ENCODE measurements around the gene CRACDL.

Gene CRACDL

DNA sequence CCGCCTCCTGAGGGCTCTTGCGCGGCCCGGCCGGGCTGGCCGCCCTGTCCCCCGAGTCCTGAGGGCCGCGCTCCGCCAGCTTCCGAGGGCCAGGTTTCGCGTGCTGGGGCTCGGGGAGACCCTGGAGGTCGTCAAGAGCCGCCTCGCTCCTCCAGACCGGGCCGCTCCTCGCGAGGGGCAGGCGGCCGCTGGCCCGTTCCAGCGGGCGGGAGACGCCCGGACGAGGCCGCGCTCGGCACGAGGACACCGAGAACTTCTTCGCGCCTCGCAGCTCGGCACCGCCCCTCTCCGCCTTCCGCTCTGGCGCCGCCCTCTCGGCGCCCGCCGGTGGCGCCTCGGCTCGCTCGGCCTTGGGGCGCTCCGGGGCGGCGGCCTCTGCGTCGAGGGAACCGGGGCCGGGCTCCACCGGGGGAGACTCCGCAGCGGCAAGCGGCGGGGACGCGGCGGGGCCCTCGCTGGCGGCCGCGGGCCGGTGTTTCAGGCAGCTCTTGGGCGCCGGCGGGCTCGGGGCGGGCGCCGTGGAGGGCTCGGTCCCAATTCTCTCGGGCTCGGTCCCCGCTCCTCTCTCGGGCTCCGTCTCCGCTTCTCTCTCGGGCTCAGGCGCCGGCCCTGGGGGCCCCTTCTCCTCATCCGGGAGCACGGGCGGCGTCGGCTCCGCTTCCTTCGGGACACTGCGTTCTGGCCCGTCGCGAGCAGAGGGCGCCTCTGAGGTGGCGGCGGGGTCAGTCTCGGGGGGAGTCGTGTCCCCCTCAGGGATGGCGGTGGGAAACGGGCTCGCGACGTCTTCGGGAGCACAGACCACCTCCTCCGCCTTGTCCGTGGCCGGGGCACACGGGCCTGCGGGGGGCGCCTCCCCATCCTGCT, 113.5 kb downstream of the CRACDL start:
- DNase-seq (ENCODE audit: low read depth), result no peak
- in situ Hi-C loops (cut with HindIII; ENCODE audit: low sequenced_read_pairs), result no loop called here
- TF ChIP-seq, protein P1, sequence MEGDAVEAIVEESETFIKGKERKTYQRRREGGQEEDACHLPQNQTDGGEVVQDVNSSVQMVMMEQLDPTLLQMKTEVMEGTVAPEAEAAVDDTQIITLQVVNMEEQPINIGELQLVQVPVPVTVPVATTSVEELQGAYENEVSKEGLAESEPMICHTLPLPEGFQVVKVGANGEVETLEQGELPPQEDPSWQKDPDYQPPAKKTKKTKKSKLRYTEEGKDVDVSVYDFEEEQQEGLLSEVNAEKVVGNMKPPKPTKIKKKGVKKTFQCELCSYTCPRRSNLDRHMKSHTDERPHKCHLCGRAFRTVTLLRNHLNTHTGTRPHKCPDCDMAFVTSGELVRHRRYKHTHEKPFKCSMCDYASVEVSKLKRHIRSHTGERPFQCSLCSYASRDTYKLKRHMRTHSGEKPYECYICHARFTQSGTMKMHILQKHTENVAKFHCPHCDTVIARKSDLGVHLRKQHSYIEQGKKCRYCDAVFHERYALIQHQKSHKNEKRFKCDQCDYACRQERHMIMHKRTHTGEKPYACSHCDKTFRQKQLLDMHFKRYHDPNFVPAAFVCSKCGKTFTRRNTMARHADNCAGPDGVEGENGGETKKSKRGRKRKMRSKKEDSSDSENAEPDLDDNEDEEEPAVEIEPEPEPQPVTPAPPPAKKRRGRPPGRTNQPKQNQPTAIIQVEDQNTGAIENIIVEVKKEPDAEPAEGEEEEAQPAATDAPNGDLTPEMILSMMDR (IDR thresholded peaks at IDR 0.05; ENCODE audit: low read depth, low read length, missing control alignments), result peak; percentile 35
- peak overlapping the region; percentile 21 for H3K4me3 ChIP-seq (ENCODE audit: low read depth, low read length)

DNA sequence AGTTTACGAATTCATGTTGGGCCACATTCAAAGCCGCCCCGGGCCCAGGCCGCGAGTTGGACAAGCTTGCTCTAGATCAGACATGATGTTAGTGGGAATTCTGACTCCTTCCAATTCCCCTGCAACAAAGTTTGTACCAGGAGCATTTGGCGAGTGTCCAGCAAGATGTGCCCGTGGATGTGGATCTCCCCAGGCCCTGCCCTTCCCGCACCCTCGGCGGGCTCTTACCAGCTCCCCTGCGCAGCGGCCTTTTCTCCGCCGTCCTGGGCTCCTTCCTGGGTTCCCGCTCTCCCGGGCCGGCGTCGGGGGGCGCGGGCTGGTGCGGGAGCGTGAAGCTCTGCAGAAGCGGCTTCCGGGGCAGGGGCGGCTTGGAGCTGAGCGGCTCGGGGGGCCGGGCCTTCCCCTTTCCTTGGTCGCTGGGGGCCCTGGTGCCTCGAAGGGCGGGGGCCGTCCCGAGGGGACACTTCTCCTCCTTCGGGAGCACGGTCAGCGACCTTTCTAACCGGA, 114.3 kb downstream of the CRACDL start:
- TF ChIP-seq, protein P1 (IDR thresholded peaks at IDR 0.05; ENCODE audit: low read depth, low read length, missing control alignments), result no peak
- in situ Hi-C loops (cut with HindIII; ENCODE audit: low sequenced_read_pairs), result no loop called here
- DNase-seq (ENCODE audit: low read depth), result no peak
- H3K4me3 ChIP-seq (ENCODE audit: low read depth, low read length), result no peak overlapping the region

DNA sequence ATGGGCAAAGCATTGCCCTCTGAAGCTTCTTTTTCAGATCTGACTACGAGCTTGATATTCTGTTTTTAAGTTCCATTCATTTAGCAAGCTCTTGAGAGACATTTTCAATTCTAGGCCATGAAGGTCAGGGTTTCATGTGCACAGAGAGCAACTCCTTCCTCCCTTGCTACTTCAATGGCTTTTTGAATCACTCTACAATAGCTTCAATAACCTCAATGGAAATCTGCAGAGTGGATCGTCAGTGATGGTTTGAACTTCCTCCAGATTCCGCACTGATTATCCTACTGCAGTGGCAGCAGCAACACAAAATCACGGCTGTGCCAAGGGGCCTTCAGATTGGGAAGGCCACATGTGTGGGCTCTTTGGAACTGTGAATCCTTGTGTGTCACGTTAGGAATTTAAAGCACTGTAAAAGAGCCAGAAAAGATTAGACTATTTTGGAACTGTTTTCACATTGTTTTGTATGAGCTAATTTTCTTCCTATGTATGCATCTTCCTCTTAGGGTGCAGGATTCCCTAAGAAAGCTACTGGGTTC, 116.7 kb downstream of the CRACDL start:
- no peak overlapping the region for H3K4me3 ChIP-seq (ENCODE audit: low read depth, low read length)
- in situ Hi-C loops (cut with HindIII; ENCODE audit: low sequenced_read_pairs), result no loop called here
- no peak for DNase-seq (ENCODE audit: low read depth)
- TF ChIP-seq, protein P1 (IDR thresholded peaks at IDR 0.05; ENCODE audit: low read depth, low read length, missing control alignments), result no peak

DNA sequence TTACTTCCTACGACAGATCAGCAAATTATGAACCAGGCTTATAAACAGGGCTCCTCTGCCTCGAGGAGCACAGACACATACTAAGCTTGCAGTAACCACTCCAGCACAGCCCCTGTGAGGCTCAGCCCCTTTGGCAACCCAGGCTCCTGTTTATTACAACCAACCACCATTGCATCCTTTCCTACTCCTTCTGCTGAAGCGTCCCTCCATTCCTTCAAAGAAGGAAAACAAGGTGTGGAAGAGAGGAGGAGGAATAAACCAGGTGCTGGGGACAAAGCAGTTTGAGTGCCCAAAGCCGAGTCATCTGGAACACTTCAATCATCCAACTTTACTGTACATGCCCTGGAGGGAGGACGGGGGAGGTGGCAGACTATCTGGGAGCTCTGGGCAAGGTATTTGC, 117.9 kb downstream of the CRACDL start:
- DNase-seq (ENCODE audit: low read depth), result no peak
- H3K4me3 ChIP-seq (ENCODE audit: low read depth, low read length), result no peak overlapping the region
- in situ Hi-C loops (cut with HindIII; ENCODE audit: low sequenced_read_pairs), result no loop called here
- TF ChIP-seq, protein P1 (IDR thresholded peaks at IDR 0.05; ENCODE audit: low read depth, low read length, missing control alignments), result no peak

DNA sequence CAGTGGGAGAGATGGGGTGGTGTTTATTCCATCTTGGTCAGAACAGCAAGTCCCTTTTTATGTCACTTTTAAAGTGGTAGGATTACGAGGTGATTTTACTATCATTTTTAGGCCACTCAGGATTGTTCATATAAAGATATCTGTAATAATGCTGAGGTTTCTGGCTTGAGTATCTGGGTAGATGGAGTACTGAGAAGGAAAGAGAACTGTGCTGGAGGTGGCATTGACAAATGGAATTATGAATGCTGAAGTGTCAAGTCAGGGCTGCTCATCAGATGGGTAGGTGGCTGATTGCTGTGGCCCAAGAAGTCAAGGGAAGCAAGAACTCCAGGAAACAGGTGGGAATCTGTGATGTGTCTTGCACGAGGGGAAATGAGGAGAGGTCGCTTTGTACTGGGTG, 119.7 kb downstream of the CRACDL start:
- no peak for DNase-seq (ENCODE audit: low read depth)
- TF ChIP-seq, protein P1 (IDR thresholded peaks at IDR 0.05; ENCODE audit: low read depth, low read length, missing control alignments), result no peak
- in situ Hi-C loops (cut with HindIII; ENCODE audit: low sequenced_read_pairs), result no loop called here
- no peak overlapping the region for H3K4me3 ChIP-seq (ENCODE audit: low read depth, low read length)

DNA sequence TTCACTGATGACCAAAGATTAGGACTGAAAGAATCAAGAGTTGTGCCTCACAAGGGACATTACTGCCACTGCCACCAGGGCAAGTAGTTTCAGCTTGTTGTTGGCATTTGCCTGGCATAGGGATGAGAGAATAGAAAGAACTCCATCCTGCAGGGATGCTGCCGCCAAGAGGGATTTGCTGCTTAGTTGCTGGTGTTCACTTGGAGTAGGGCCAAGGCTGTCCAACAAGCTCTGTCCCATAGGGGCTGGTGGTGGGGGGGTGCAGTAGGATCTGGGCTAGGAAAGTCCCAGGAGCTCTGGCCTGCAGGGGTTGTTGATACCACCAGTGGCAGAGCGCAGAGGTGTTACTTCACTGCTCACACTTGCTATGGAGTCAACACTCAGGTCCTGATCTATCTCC, 120.2 kb downstream of the CRACDL start:
- DNase-seq (ENCODE audit: low read depth), result no peak
- in situ Hi-C loops (cut with HindIII; ENCODE audit: low sequenced_read_pairs), result no loop called here
- TF ChIP-seq, protein P1 (IDR thresholded peaks at IDR 0.05; ENCODE audit: low read depth, low read length, missing control alignments), result no peak
- H3K4me3 ChIP-seq (ENCODE audit: low read depth, low read length), result no peak overlapping the region

Measured in astrocyte of the cerebellum (primary cell).